OCI-LY3 (cell line): ENCODE measurements around the gene GABARAP.

ENCODE experiments used
- H2AFZ ChIP-seq: fragments of 200-600, 300-600 bp; shearing (Covaris generic); 2 replicates; pipeline ENCODE4 v1.6.0; 2014; ENCODE audit warnings: antibody characterized with exemption, low read depth, low read length
- H3K27ac ChIP-seq: fragments of 200-600, 300-600 bp; sonication (generic); 2 replicates; pipeline ENCODE4 v1.5.1; 2014; ENCODE audit warnings: mild to moderate bottlenecking, low read length, moderate library complexity, mixed read lengths
- H3K27me3 ChIP-seq: fragments of 200-600, 300-600 bp; sonication (generic); 2 replicates; pipeline ENCODE4 v1.6.1; 2014; ENCODE audit warnings: low read depth, low read length, mixed read lengths
- H3K36me3 ChIP-seq: fragments of 200-600, 300-600 bp; sonication (generic); replicated peaks from 2 replicates; pipeline ENCODE3; 2014; ENCODE audit warnings: low read depth, low read length, mixed read lengths
- H3K4me1 ChIP-seq: fragments of 300-600, 200-600 bp; sonication (generic); 2 replicates; pipeline ENCODE4 v1.6.1; 2014; ENCODE audit warnings: low read length, mixed read lengths
- H3K4me2 ChIP-seq: fragments of 200-600, 300-600 bp; sonication (generic); 2 replicates; pipeline ENCODE4 v1.6.1; 2014; ENCODE audit warnings: low read length, mixed read lengths
- H3K4me3 ChIP-seq: fragments of 300-600, 200-600 bp; sonication (generic); 2 replicates; pipeline ENCODE4 v1.5.1; 2014; ENCODE audit warnings: antibody characterized with exemption, mild to moderate bottlenecking, low read length, moderate library complexity
- H3K79me2 ChIP-seq: fragments of 300-600, 200-600 bp; shearing (Covaris generic); 2 replicates; pipeline ENCODE4 v1.6.1; 2014; ENCODE audit warnings: mild to moderate bottlenecking, low read length, mixed read lengths
- H3K9ac ChIP-seq: fragments of 300-600, 200-600 bp; shearing (Covaris generic); 2 replicates; pipeline ENCODE4 v1.6.0; 2014; ENCODE audit warnings: mild to moderate bottlenecking, low read length, moderate library complexity
- H3K9me3 ChIP-seq: fragments of 200-600, 300-600 bp; shearing (Covaris generic); 2 replicates; pipeline ENCODE4 v1.6.1; 2014; ENCODE audit warnings: low read length, mixed read lengths; ENCODE audit not compliant: insufficient read depth
- H4K20me1 ChIP-seq: fragments of 200-600, 300-600 bp; sonication (generic); 2 replicates; pipeline ENCODE4 v1.6.1; 2016; ENCODE audit warnings: low read length, mixed read lengths; ENCODE audit not compliant: insufficient read depth
- EZH2phosphoT487 ChIP-seq: fragments of 200-600 bp; shearing (Covaris generic); IDR thresholded peaks from 2 replicates; pipeline ENCODE4 v1.6.1; 2018; ENCODE audit warnings: antibody characterized with exemption, mixed run types, low read depth
- TF ChIP-seq, protein P1 (sequence below): fragments of 200-600, 300-600 bp; sonication (generic); IDR thresholded peaks from 2 replicates; pipeline ENCODE4 v1.5.1; 2014; ENCODE audit warnings: antibody characterized with exemption, low read length, low read depth

The GABARAP gene

GRCh38 chr17:7239091-7240027 is 2.9 kb downstream of the GABARAP start, which contains the start of gene PHF23:
Gene PHF23, minus strand, starts transcription at chr17:7239457. Its CDS starts 178 bp downstream, at chr17:7239279.
- Histone ChIP-seq H3K27ac (peak within 1 kb of the TSS; percentile 93), H3K27me3 (no peaks in the 10 kb centered on the region), H4K20me1 (peaks cover 5% of the 10 kb centered on the region), H3K9me3 (no peaks in the 10 kb centered on the region), H3K9ac (peak within 1 kb of the TSS; percentile 100), H3K36me3 (peaks cover 14% of the 10 kb centered on the region), H2AFZ (no peak within 1 kb of the TSS), H3K4me1 (peaks cover 31% of the 10 kb centered on the region), H3K79me2 (peaks cover 48% of the 10 kb centered on the region), H3K4me3 (peak within 1 kb of the TSS; percentile 100), H3K4me2 (peak within 1 kb of the TSS; percentile 96)
- TF ChIP-seq, protein P1, sequence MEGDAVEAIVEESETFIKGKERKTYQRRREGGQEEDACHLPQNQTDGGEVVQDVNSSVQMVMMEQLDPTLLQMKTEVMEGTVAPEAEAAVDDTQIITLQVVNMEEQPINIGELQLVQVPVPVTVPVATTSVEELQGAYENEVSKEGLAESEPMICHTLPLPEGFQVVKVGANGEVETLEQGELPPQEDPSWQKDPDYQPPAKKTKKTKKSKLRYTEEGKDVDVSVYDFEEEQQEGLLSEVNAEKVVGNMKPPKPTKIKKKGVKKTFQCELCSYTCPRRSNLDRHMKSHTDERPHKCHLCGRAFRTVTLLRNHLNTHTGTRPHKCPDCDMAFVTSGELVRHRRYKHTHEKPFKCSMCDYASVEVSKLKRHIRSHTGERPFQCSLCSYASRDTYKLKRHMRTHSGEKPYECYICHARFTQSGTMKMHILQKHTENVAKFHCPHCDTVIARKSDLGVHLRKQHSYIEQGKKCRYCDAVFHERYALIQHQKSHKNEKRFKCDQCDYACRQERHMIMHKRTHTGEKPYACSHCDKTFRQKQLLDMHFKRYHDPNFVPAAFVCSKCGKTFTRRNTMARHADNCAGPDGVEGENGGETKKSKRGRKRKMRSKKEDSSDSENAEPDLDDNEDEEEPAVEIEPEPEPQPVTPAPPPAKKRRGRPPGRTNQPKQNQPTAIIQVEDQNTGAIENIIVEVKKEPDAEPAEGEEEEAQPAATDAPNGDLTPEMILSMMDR = no peak
- TF ChIP-seq EZH2phosphoT487 = no peak

- Histone ChIP-seq H4K20me1 (peaks cover 5% of the 10 kb centered on the region), H2AFZ (no peak overlapping the region), H3K36me3 (peaks cover 14% of the 10 kb centered on the region), H3K79me2 (peaks cover 55% of the 10 kb centered on the region), H3K9me3 (no peaks in the 10 kb centered on the region), H3K4me1 (peaks cover 31% of the 10 kb centered on the region), H3K27me3 (no peaks in the 10 kb centered on the region), H3K4me2 (peak overlapping the region; percentile 65), H3K4me3 (peak overlapping the region; percentile 100), H3K27ac (peak overlapping the region; percentile 93), H3K9ac (peak overlapping the region; percentile 100)
- TF ChIP-seq, protein P1 = no peak
- TF ChIP-seq EZH2phosphoT487 = no peak
Observed at GRCh38 chr17:7238420-7239090, 3.7 kb downstream of the GABARAP start.

DNA sequence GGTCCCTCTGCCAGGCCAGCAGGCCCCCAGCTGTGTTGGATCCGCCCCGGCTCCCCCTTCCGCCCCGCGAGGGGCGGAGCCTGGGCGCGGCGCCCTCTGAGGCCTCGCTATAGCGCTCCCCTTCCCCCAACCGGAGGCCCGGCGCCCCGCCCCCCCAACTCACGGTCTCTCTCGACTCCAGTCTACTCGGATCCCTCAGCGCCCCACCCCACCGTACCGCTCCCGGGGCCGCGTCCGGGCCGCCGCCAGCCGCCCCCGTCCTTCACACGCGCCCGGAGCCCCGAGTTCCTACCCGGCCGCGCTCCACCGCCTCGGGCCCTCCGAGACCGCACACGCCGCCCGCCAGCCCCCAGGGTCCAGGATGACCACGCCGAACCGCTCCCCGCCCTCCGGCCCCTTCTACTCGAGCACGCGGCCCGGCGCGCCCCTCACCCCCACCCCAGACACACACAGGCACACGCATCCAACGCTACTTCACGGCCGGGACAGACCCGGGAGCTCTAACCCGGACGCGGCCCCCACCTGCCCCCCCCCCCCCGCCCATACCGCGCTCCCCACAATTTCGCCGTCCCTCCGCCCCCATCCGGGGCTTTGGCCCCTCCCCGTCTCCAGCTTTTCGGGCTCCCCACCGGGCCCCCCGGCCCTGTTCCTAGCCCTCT is 4.4 kb downstream of the GABARAP start:
- TF ChIP-seq EZH2phosphoT487 = no peak
- TF ChIP-seq, protein P1 = no peak
- Histone ChIP-seq H3K4me3 (peak overlapping the region; percentile 100), H3K36me3 (peaks cover 13% of the 10 kb centered on the region), H4K20me1 (peaks cover 5% of the 10 kb centered on the region), H3K9ac (peak overlapping the region; percentile 100), H3K4me2 (peak overlapping the region; percentile 77), H3K27me3 (no peaks in the 10 kb centered on the region), H2AFZ (no peak overlapping the region), H3K9me3 (no peaks in the 10 kb centered on the region), H3K4me1 (peaks cover 30% of the 10 kb centered on the region), H3K79me2 (peaks cover 61% of the 10 kb centered on the region), H3K27ac (peak overlapping the region; percentile 93)
